Ureter (tissue), 1 donor: ENCODE data around the gene TMEM14B. TPM values are rescaled to one million over a fixed set of nuclear protein-coding genes. Genes with fewer than 3 reads are reported as not detected.

Source experiments
- total RNA-seq: library from RNA; stranded (reverse); gene quantifications from one replicate; pipeline ENCODE4 v1.2.4, GENCODE V29; 2023
- donor health status: DM: yes; HTN: yes; CAD: no.

Gene TMEM14B
- total RNA-seq, 1 donor from 2014 or later = 83.3 TPM

Other genes starting within 250 kb of the TMEM14B start
- 3.1 TPM for gene GCNT2, start 226.5 kb upstream of the TMEM14B start, total RNA-seq
- 1.8 TPM for gene C6orf52, start 53.2 kb upstream of the TMEM14B start, total RNA-seq
- gene PAK1IP1, start 52.8 kb upstream of the TMEM14B start, total RNA-seq = 14.5 TPM
- gene TMEM14C, start 24.7 kb upstream of the TMEM14B start, total RNA-seq = 85.5 TPM
- gene MAK, start 90.7 kb downstream of the TMEM14B start, total RNA-seq = 0.16 TPM
- not detected for gene GCM2, start 134.2 kb downstream of the TMEM14B start, total RNA-seq
- gene SYCP2L, start 139.2 kb downstream of the TMEM14B start, total RNA-seq = 0.26 TPM